MM.1S (cell line): ENCODE data around the gene PRKD2.

ENCODE experiments used
- DNase-seq: peaks from one replicate; pipeline ENCODE4 v3.0.0-alpha.2; 2015
- H2AFZ ChIP-seq: fragments of 300-600 bp; sonication (generic); 2 replicates; pipeline ENCODE4 v1.6.0; 2016; ENCODE audit warnings: antibody characterized with exemption, low read length
- H3F3A ChIP-seq: fragments of 300-600 bp; sonication (generic); 2 replicates; pipeline ENCODE4 v1.6.1; 2016; ENCODE audit warnings: mild to moderate bottlenecking, antibody characterized with exemption, low read length, moderate library complexity, mixed read lengths; ENCODE audit not compliant: insufficient read depth
- H3K27ac ChIP-seq: fragments of 300-600 bp; sonication (generic); 2 replicates; pipeline ENCODE4 v1.5.1; 2016; ENCODE audit warnings: mild to moderate bottlenecking, low read length
- H3K27me3 ChIP-seq: fragments of 300-600 bp; sonication (generic); replicated peaks from 2 replicates; pipeline ENCODE4 v1.6.0; 2016; ENCODE audit warnings: low read length; ENCODE audit not compliant: insufficient read depth
- H3K36me3 ChIP-seq: fragments of 300-600 bp; sonication (generic); replicated peaks from 2 replicates; pipeline ENCODE4 v1.6.1; 2016; ENCODE audit warnings: mild to moderate bottlenecking, low read length, mixed read lengths; ENCODE audit not compliant: insufficient read depth
- H3K4me1 ChIP-seq: fragments of 300-600 bp; sonication (generic); 2 replicates; pipeline ENCODE4 v1.6.1; 2016; ENCODE audit warnings: low read length, mixed read lengths
- H3K4me2 ChIP-seq: fragments of 300-600 bp; sonication (generic); 2 replicates; pipeline ENCODE4 v1.6.0; 2016; ENCODE audit warnings: low read depth, low read length
- H3K4me3 ChIP-seq: fragments of 300-600 bp; sonication (generic); 2 replicates; pipeline ENCODE4 v1.5.1; 2016; ENCODE audit warnings: low read length, mixed read lengths
- H3K79me2 ChIP-seq: fragments of 300-600 bp; sonication (generic); 2 replicates; pipeline ENCODE4 v1.6.1; 2016; ENCODE audit warnings: mixed run types, low read length, mixed read lengths
- H3K9ac ChIP-seq: fragments of 300-600 bp; sonication (generic); 2 replicates; pipeline ENCODE4 v1.6.1; 2016; ENCODE audit warnings: low read length, mixed read lengths
- H3K9me2 ChIP-seq: fragments of 300-600 bp; sonication (generic); replicated peaks from 2 replicates; pipeline ENCODE4 v1.6.1; 2016; ENCODE audit warnings: mild to moderate bottlenecking, low read length, mixed read lengths; ENCODE audit not compliant: insufficient read depth
- H3K9me3 ChIP-seq: fragments of 300-600 bp; sonication (generic); replicated peaks from 2 replicates; pipeline ENCODE4 v1.6.1; 2016; ENCODE audit warnings: mild to moderate bottlenecking, low read length, mixed read lengths; ENCODE audit not compliant: insufficient read depth
- H4K20me1 ChIP-seq: fragments of 300-600 bp; sonication (generic); 2 replicates; pipeline ENCODE4 v1.6.1; 2016; ENCODE audit warnings: mild to moderate bottlenecking, low read length, moderate library complexity, mixed read lengths; ENCODE audit not compliant: insufficient read depth
- CTCF ChIP-seq: fragments of 300-600 bp; sonication (generic); IDR thresholded peaks from 2 replicates; pipeline ENCODE4 v1.5.1; 2016; ENCODE audit warnings: antibody characterized with exemption, low read length, mixed read lengths
- EZH2 ChIP-seq: fragments of 300-600 bp; sonication (generic); optimal IDR thresholded peaks from 2 replicates; pipeline ENCODE3; 2017; ENCODE audit warnings: low read depth, mild to moderate bottlenecking, antibody characterized with exemption, low read length, mixed read lengths
- EZH2phosphoT487 ChIP-seq: fragments of 300-600 bp; sonication (generic); IDR thresholded peaks from 2 replicates; pipeline ENCODE4 v1.6.1; 2018; ENCODE audit warnings: antibody characterized with exemption, low read length

The PRKD2 gene

DNA sequence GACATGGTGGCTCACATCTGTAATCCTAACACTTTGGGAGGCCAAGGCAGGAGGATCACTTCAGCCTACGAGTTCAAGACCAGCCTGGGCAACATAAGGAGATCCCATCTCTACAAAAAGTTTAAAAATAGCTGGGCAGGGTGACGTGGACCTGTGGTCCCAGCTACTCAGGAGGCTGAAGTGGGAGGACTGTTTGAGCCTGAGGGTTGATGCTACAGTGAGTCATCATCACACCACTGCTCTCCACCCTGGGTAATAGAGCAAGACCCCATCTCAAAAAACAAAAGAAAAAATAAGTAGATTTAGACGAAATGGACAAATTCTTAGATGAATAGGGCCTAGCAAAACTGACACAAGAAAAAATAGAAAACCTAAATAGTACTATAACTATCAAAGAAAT, 70.5 kb downstream of the PRKD2 start:
- H3K9me2 ChIP-seq, result no peaks in the 10 kb centered on the region
- H3K36me3 ChIP-seq, result no peaks in the 10 kb centered on the region
- no peak overlapping the region for H3K4me2 ChIP-seq
- H3K79me2 ChIP-seq, result no peaks in the 10 kb centered on the region
- no peak overlapping the region for H2AFZ ChIP-seq
- no peaks in the 10 kb centered on the region for H3F3A ChIP-seq
- H3K27ac ChIP-seq, result no peak overlapping the region
- DNase-seq, result no peak
- H3K27me3 ChIP-seq, result peaks cover 60% of the 10 kb centered on the region
- no peak overlapping the region for H3K4me3 ChIP-seq
- no peaks in the 10 kb centered on the region for H3K4me1 ChIP-seq
- H3K9ac ChIP-seq, result no peak overlapping the region
- no peaks in the 10 kb centered on the region for H4K20me1 ChIP-seq
- TF ChIP-seq EZH2phosphoT487 (no peak), EZH2 (no peak), CTCF (no peak)
- no peaks in the 10 kb centered on the region for H3K9me3 ChIP-seq

- Histone ChIP-seq H3K9ac (no peak overlapping the region), H3K9me2 (no peaks in the 10 kb centered on the region), H3K4me1 (peaks cover 2% of the 10 kb centered on the region; the same call in 1 of the 2 replicates), H3F3A (no peaks in the 10 kb centered on the region), H3K4me3 (no peak overlapping the region), H3K36me3 (no peaks in the 10 kb centered on the region), H4K20me1 (no peaks in the 10 kb centered on the region), H3K79me2 (no peaks in the 10 kb centered on the region), H3K4me2 (no peak overlapping the region), H3K9me3 (no peaks in the 10 kb centered on the region), H3K27me3 (peaks cover 69% of the 10 kb centered on the region), H2AFZ (no peak overlapping the region), H3K27ac (no peak overlapping the region)
- DNase-seq, result no peak
- TF ChIP-seq CTCF (no peak), EZH2 (no peak), EZH2phosphoT487 (no peak)
Measured at GRCh38 chr19:46644720-46645119, 72.2 kb downstream of the PRKD2 start.

- no peak for DNase-seq
- H3K36me3 ChIP-seq, result no peaks in the 10 kb centered on the region
- no peak overlapping the region for H3K27ac ChIP-seq
- H3F3A ChIP-seq, result peaks cover 7% of the 10 kb centered on the region
- peaks cover 84% of the 10 kb centered on the region for H3K27me3 ChIP-seq
- H4K20me1 ChIP-seq, result no peaks in the 10 kb centered on the region
- no peaks in the 10 kb centered on the region for H3K9me3 ChIP-seq
- H3K9ac ChIP-seq, result no peak overlapping the region
- no peak overlapping the region for H3K4me2 ChIP-seq
- no peaks in the 10 kb centered on the region for H3K79me2 ChIP-seq
- H3K9me2 ChIP-seq, result no peaks in the 10 kb centered on the region
- H3K4me1 ChIP-seq, result peaks cover 11% of the 10 kb centered on the region
- TF ChIP-seq EZH2, result no peak
- no peak for TF ChIP-seq EZH2phosphoT487
- no peak overlapping the region for H2AFZ ChIP-seq
- no peak overlapping the region for H3K4me3 ChIP-seq
Measured at GRCh38 chr19:46640656-46641055, 76.3 kb downstream of the PRKD2 start.

DNA sequence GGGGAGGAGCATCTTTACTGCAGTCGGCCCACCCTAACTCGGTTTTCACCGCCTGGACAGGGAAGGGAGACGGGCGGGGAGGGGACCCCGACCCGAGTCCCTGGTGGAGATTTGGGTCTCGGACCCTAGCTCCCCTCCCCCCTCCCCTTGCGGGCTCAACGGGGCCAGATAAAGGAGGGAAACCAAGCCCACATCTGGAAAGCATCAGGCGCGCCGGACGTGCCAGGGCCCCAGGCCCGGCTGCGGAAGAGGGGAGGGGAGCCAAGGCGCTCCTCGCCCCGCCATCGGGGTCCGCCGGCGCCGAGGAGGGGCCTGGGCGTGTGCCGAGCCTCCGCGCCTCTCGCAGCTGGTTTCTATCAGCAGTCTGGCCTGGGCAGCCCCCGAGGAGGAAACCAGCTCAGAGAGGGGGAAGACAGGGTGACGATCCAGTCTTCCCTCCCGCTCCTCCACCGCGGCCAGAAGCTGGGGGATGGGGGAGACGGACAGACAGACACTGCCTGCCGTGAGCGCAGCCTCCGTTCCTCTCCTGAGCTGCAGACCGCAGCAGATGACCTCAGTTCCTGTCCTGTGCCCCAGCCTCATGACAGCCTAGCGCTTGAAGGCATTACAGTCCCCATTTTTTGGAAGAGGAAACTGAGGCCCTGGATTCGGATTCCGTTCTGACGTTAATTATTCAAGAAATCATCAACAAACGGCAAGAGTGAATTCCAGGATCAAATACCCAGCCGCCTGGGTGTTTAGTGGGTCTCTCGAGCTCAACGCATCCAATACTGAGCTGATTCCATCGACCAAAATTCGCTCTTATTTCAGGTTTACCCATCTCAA, 77.3 kb downstream of the PRKD2 start:
- Histone ChIP-seq H3K9me2 (no peaks in the 10 kb centered on the region), H3K9me3 (no peaks in the 10 kb centered on the region), H3K4me2 (peak overlapping the region; percentile 92), H4K20me1 (no peaks in the 10 kb centered on the region), H3K4me3 (peak overlapping the region; percentile 61), H3K9ac (no peak overlapping the region), H3K27me3 (peaks cover 81% of the 10 kb centered on the region), H3K27ac (no peak overlapping the region), H3K4me1 (peaks cover 12% of the 10 kb centered on the region), H3K36me3 (no peaks in the 10 kb centered on the region), H2AFZ (peak overlapping the region; percentile 40), H3K79me2 (no peaks in the 10 kb centered on the region), H3F3A (peaks cover 7% of the 10 kb centered on the region)
- DNase-seq, result no peak
- TF ChIP-seq EZH2, result no peak
- TF ChIP-seq EZH2phosphoT487, result no peak
- no peak for TF ChIP-seq CTCF
